ENCODE data around the gene ARFGAP1. TPM values are rescaled to one million over a fixed set of nuclear protein-coding genes. Genes with fewer than 3 reads are reported as not detected.

Gene ARFGAP1
- total RNA-seq, 1 experiment from 2014 or later, result 86.8 TPM

GRCh38 chr20:63273635-63274380 lies 1.2 kb downstream of the ARFGAP1 start:
- in situ Hi-C loops (cut with HindIII; ENCODE audit: low sequenced_read_pairs), result no loop called here
- no peak for DNase-seq (ENCODE audit: low spot score)

DNA sequence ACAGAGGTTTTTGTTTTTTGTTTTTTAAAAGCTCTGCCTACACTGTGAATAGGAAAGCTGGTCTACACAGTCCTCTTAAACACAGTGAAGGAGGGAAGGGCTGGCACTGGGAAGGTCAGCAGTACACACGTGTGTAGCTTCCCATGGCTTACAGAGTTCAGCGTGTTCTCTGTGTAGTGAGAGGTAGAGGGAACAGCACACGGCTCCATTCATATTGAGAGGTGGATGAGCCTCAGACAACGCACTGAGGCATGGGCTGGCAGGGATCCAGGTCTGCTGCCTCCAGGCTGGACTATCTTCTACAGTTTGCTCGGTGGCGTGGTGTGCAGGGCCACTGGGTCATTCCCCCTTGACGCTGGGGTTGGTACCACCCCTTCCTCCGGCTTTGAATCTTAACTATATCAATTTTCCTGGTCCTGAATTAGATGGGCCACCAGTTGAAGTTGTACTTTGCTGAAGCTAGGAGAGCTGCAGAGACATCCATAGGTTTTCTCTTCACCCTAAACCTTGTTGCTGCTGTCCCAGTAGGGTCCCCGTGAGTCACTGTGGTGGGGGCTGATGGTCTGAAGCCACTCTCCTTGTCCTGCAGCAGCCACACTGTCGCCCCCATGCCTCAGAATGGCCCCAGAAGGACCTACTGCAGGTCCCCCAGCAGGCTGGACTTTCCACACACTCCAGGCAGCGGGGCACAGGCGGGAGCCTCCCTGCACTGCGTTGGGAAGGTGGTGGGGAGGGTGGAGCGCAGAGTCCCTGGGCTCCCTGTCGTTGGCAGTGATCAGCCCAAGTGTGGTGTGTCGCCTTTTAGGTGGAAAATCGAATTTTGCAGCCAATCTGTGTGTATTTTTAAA lies 2.0 kb downstream of the ARFGAP1 start:
- no peak for DNase-seq (ENCODE audit: low spot score)
- in situ Hi-C loops (cut with HindIII; ENCODE audit: low sequenced_read_pairs), result loop anchor here (25.0 kb wide), 2 partner anchors 113 to 187 kb away; no protein-coding TSS in a partner anchor

DNA sequence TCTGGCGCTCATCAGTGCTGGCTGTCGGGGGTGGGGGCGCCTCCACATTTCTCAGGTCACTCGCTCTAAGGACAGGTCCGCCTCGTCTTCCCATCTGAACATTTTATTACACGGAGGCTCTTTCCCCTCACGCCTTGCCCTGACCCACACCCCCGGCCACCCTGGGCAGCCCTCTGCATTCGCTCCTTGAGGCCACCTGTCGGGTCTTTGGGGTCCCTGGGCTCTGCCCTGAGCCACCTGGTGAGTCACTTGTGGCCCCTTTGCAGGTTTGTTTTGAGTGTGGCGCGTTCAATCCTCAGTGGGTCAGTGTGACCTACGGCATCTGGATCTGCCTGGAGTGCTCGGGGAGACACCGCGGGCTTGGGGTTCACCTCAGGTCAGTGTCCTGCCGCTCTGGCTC lies 3.2 kb downstream of the ARFGAP1 start:
- in situ Hi-C loops (cut with HindIII; ENCODE audit: low sequenced_read_pairs), result loop anchor here (25.0 kb wide), 2 partner anchors 111 to 189 kb away; no protein-coding TSS in a partner anchor
- DNase-seq (ENCODE audit: low spot score), result no peak

DNA sequence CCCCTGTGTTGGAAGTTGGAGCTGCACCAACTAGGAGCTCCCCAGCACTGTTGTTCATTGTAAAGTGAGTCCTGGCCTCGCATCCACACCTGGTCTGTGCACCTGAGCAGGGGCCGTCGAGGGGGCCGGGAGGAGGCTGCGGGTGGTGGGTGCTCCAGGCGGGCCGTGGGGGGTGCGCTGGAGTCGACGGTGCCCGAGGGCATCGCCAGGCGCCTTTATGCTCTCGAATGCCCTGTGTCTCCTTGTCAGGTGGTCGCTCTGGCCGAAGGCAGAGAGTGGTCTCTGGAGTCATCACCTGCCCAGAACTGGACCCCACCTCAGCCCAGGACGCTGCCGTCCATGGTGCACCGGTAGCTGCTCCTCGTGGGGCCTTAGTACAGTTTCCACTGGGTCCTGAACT lies 4.3 kb downstream of the ARFGAP1 start:
- DNase-seq (ENCODE audit: low spot score), result no peak
- in situ Hi-C loops (cut with HindIII; ENCODE audit: low sequenced_read_pairs), result loop anchor here (25.0 kb wide), 2 partner anchors 110 to 190 kb away; no protein-coding TSS in a partner anchor

DNA sequence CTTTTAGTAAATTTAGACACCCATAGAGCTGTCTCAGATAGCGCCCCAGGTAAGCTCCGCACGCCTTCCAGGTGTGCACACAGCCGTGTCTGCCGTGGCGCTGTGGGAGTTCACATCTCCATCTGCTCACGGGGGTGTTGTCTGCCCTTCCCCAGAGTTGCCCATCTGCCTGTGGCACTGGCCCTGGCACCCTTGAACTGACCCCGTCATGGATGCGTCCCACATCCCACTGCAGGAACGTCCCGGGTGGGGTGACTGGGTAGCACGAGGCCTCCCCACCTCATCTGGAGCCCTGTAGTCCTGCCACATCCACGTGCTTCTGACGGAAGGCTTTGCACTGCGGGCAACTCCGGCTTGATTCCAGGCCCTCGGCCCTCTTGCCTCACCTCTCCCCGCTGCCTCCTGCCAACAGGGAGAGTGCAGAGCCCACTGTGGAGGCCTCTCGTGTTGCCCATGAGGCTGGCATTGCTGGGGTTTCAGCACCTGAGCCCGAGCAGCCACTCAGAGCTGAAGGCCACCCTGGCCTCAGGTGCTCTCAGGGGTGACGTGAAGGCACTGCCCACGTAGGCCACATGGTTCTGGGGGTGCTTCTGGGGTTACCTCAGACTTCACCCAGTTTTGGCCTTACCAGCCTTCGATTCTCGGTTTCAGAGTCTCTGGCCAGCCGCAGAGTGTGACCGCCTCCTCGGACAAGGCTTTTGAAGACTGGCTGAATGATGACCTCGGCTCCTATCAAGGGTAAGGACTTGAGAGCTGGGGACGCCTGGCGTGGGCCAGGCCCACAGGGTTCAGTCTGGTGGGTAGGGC lies 5.1 kb downstream of the ARFGAP1 start:
- DNase-seq (ENCODE audit: low spot score), result no peak
- in situ Hi-C loops (cut with HindIII; ENCODE audit: low sequenced_read_pairs), result loop anchor here (25.0 kb wide), 2 partner anchors 110 to 190 kb away; no protein-coding TSS in a partner anchor

GRCh38 chr20:63278661-63279060 lies 6.0 kb downstream of the ARFGAP1 start:
- in situ Hi-C loops (cut with HindIII; ENCODE audit: low sequenced_read_pairs), result loop anchor here (25.0 kb wide), 2 partner anchors 109 to 191 kb away; no protein-coding TSS in a partner anchor
- DNase-seq (ENCODE audit: low spot score), result no peak

- no peak for DNase-seq (ENCODE audit: low spot score)
- in situ Hi-C loops (cut with HindIII; ENCODE audit: low sequenced_read_pairs), result loop anchor here (25.0 kb wide), 2 partner anchors 107 to 193 kb away; no protein-coding TSS in a partner anchor
Measured at GRCh38 chr20:63279931-63280330, 7.3 kb downstream of the ARFGAP1 start.

- in situ Hi-C loops (cut with HindIII; ENCODE audit: low sequenced_read_pairs), result loop anchor here (25.0 kb wide), 2 partner anchors 107 to 193 kb away; no protein-coding TSS in a partner anchor
- DNase-seq (ENCODE audit: low spot score), result no peak
Measured at GRCh38 chr20:63280371-63280770, 7.8 kb downstream of the ARFGAP1 start.

DNA sequence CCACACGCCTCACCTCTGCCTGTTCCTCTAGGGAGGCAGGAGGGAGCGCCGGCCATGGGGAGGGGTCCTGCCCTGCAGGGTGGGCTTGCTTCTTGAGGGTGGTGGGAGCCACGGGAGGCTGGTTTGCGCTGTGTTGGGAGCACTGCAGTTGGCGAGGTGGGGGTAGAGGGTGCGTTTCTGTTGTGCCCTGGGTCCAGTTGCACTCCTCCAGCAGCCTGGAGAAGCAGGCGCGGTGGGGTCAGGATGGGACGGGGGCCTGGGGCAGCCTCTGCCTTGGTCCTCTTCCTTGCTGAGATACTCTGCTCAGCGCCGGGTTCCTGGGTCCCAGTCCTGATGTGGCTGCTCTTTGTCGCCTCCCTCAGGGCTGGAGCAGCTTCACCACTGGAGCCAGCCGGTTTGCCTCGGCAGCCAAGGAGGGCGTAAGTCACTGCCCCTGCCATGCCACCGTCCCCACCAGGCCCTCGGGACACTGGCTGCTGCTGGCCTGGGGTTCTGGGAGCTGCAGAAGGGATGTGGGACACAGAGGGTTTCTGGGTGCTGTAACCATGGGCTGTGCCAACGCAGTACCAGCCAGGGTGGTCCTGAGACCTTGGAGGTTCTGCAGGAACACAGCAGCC lies 8.4 kb downstream of the ARFGAP1 start:
- no peak for DNase-seq (ENCODE audit: low spot score)
- in situ Hi-C loops (cut with HindIII; ENCODE audit: low sequenced_read_pairs), result loop anchor here (25.0 kb wide), 2 partner anchors 106 to 194 kb away; no protein-coding TSS in a partner anchor

- DNase-seq (ENCODE audit: low spot score), result no peak
- in situ Hi-C loops (cut with HindIII; ENCODE audit: low sequenced_read_pairs), result loop anchor here (25.0 kb wide), 2 partner anchors 105 to 195 kb away; no protein-coding TSS in a partner anchor
Measured at GRCh38 chr20:63281742-63282665, 9.4 kb downstream of the ARFGAP1 start.

GRCh38 chr20:63282946-63283345 lies 10.3 kb downstream of the ARFGAP1 start:
- in situ Hi-C loops (cut with HindIII; ENCODE audit: low sequenced_read_pairs), result loop anchor here (25.0 kb wide), 2 partner anchors 104 to 196 kb away; no protein-coding TSS in a partner anchor
- peak; percentile 66 for DNase-seq (ENCODE audit: low spot score)

DNA sequence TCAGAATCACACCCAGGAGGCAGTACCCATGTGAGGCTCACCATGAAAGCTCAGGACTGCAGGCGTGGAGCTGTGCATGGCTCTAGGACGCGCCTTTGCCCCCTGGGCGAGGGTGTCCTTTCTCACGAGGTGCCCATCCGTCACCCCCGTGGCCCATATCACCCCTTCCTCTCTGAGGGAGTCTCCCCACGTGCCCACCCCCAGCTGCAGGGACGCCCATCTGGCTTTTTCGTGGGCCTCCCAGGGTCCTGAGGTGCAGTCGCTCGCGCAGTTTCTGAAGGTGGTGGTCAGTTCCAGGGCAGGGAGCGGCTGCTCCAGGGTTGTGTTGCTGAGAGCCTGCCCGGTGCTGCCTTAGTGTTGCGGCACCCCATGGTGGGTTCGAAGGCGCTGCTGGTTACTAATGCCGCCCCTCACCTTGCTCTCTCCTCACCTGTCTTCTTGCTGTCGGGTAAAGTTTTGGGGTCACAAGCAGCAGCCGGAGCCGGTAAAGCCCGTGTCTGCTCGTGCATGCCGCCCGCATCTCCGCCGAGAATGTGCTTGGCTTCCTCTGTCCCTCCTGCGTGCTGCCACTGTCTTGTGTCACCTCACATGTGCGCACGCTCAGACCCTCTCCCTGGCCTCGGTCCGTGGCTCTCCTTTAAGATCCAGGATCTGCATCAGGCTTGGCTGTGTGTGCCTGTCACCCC lies 10.9 kb downstream of the ARFGAP1 start:
- no peak for DNase-seq (ENCODE audit: low spot score)
- in situ Hi-C loops (cut with HindIII; ENCODE audit: low sequenced_read_pairs), result loop anchor here (25.0 kb wide), 2 partner anchors 104 to 196 kb away; no protein-coding TSS in a partner anchor

GRCh38 chr20:63284083-63284440 lies 11.4 kb downstream of the ARFGAP1 start:
- no peak for DNase-seq (ENCODE audit: low spot score)
- in situ Hi-C loops (cut with HindIII; ENCODE audit: low sequenced_read_pairs), result loop anchor here (25.0 kb wide), 2 partner anchors 103 to 197 kb away; no protein-coding TSS in a partner anchor

DNA sequence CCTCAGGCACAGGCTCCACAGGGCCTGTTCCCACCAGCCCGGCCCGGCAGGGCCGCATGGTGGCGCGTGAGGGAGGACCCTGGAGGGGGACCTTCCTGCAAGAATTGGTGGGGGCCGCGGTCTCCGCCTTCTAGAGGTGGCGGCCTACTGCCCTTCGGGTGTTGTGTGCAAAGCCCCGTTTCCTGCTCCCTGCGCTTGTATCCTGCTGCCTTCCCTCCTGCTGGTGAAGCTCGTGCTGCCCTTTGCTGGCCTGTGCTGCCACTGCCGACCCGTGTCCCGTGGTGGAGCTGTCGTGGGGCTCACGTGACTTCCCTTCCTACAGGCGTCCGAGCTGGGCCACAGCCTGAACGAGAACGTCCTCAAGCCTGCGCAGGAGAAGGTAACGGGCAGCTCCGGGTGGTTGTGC lies 11.9 kb downstream of the ARFGAP1 start:
- no peak for DNase-seq (ENCODE audit: low spot score)
- in situ Hi-C loops (cut with HindIII; ENCODE audit: low sequenced_read_pairs), result loop anchor here (25.0 kb wide), 2 partner anchors 103 to 197 kb away; no protein-coding TSS in a partner anchor

DNA sequence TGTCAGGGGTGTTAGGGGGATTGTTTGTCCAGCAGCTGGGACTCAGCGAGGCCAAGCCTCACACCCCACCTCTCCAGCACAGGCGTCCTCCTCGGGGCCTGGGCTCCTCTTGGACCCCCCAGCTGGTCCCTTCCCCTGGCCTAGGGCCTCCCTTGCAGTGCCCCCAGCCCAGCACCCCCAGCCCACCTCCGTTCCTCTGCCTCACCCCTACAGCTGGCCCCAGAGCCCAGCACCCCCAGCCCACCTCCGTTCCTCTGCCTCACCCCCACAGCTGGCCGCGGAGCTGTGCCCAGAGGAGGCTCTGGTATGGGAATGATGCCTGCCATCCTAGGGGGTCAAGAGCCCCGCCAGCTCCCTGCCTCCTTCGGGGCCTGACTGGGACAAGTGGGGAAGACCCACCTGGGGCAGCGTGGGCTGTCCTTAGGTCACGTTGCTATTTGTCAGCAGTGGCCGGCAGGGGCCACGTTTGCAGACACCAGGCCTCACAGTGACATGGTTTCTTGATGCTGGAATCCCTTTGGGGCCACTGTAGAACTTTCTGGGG lies 12.4 kb downstream of the ARFGAP1 start:
- in situ Hi-C loops (cut with HindIII; ENCODE audit: low sequenced_read_pairs), result loop anchor here (25.0 kb wide), 2 partner anchors 102 to 198 kb away; no protein-coding TSS in a partner anchor
- DNase-seq (ENCODE audit: low spot score), result no peak
